ENCODE measurements around the gene POLA2.
"Not testable (repeated sequence)": the region's sequence is repeated elsewhere in the genome, so short reads cannot be mapped to it uniquely, and the experiment has no call there.

- not testable (repeated sequence) for TF ChIP-seq CTCF (IDR thresholded peaks at IDR 0.05; ENCODE audit: extremely low read depth in 1 of 2, insufficient read depth in 1 of 2, low read depth in 1 of 2, low read length in 2 of 2); POLR2AphosphoS5 (IDR thresholded peaks at IDR 0.05; ENCODE audit: insufficient read depth, low read depth, low read length); EZH2 (IDR thresholded peaks at IDR 0.05; ENCODE audit: borderline replicate concordance, low read depth, low read length, severe bottlenecking); MAX (IDR thresholded peaks at IDR 0.05; ENCODE audit: insufficient read depth, insufficient read length); JUN (IDR thresholded peaks at IDR 0.05; ENCODE audit: borderline replicate concordance, insufficient read depth, insufficient read length, low read depth); POLR2A (IDR thresholded peaks at IDR 0.05; ENCODE audit: low read depth, low read length); MYC (IDR thresholded peaks at IDR 0.05; ENCODE audit: low read depth, low read length); FOS (IDR thresholded peaks at IDR 0.05; ENCODE audit: borderline replicate concordance, insufficient read depth, low read length); GATA2 (IDR thresholded peaks at IDR 0.05; ENCODE audit: insufficient read depth, insufficient read length, low read depth, low read length)
Observed at GRCh38 chr11:65264747-65265146, 3.0 kb downstream of the POLA2 start.

Data from endothelial cell of umbilical vein (primary cell).